ENCODE measurements around the gene COG3. TPM values are rescaled to one million over a fixed set of nuclear protein-coding genes. Genes with fewer than 3 reads are reported as not detected.
"Not testable (repeated sequence)": the region's sequence is repeated elsewhere in the genome, so short reads cannot be mapped to it uniquely, and the experiment has no call there.

The COG3 gene
- total RNA-seq, 1 donor from 2014 or later = 23.8 TPM

GRCh38 chr13:45419945-45420344 is 44.8 kb upstream of the COG3 start:
- no peak for DNase-seq (ENCODE audit: low spot score)
- TF ChIP-seq CTCF (IDR thresholded peaks at IDR 0.05) = no peak
- H3K4me1 Mint-ChIP-seq (ENCODE audit: low read depth) = peaks cover 17% of the 10 kb centered on the region
- H3K27ac Mint-ChIP-seq (ENCODE audit: unreplicated experiment) = no peak overlapping the region
- H3K27me3 Mint-ChIP-seq (ENCODE audit: low read depth) = no peaks in the 10 kb centered on the region
- H3K4me3 Mint-ChIP-seq (ENCODE audit: unreplicated experiment) = no peak overlapping the region
- H3K36me3 Mint-ChIP-seq (ENCODE audit: low read depth) = no peaks in the 10 kb centered on the region
- H3K9me3 Mint-ChIP-seq (ENCODE audit: low read depth) = no peaks in the 10 kb centered on the region

- no peak overlapping the region for H3K4me3 Mint-ChIP-seq (ENCODE audit: unreplicated experiment)
- no peak for DNase-seq (ENCODE audit: low spot score)
Measured at GRCh38 chr13:45422731-45423292, 41.9 kb upstream of the COG3 start.

GRCh38 chr13:45426056-45426841 is 38.5 kb upstream of the COG3 start:
- H3K9me3 Mint-ChIP-seq (ENCODE audit: low read depth); H3K27ac Mint-ChIP-seq (ENCODE audit: unreplicated experiment); DNase-seq (ENCODE audit: low spot score); H3K36me3 Mint-ChIP-seq (ENCODE audit: low read depth); H3K4me1 Mint-ChIP-seq (ENCODE audit: low read depth); H3K4me3 Mint-ChIP-seq (ENCODE audit: unreplicated experiment); H3K27me3 Mint-ChIP-seq (ENCODE audit: low read depth): not testable (repeated sequence)

More at GRCh38 chr13:45422731-45423292, 41.9 kb upstream of the COG3 start:
- Mint-ChIP-seq H3K9me3 (ENCODE audit: low read depth) (no peaks in the 10 kb centered on the region), H3K27me3 (ENCODE audit: low read depth) (no peaks in the 10 kb centered on the region), H3K36me3 (ENCODE audit: low read depth) (no peaks in the 10 kb centered on the region), H3K27ac (ENCODE audit: unreplicated experiment) (no peak overlapping the region), H3K4me1 (ENCODE audit: low read depth) (peaks cover 3% of the 10 kb centered on the region)
- no peak for TF ChIP-seq CTCF (IDR thresholded peaks at IDR 0.05)

GRCh38 chr13:45432737-45433380 is 31.9 kb upstream of the COG3 start:
- Mint-ChIP-seq H3K27me3 (ENCODE audit: low read depth) (no peaks in the 10 kb centered on the region), H3K9me3 (ENCODE audit: low read depth) (peaks cover 3% of the 10 kb centered on the region), H3K36me3 (ENCODE audit: low read depth) (no peaks in the 10 kb centered on the region), H3K27ac (ENCODE audit: unreplicated experiment) (no peak overlapping the region), H3K4me1 (ENCODE audit: low read depth) (no peaks in the 10 kb centered on the region), H3K4me3 (ENCODE audit: unreplicated experiment) (no peak overlapping the region)
- no peak for TF ChIP-seq CTCF (IDR thresholded peaks at IDR 0.05)
- no peak for DNase-seq (ENCODE audit: low spot score)

- DNase-seq (ENCODE audit: low spot score) = no peak
- Mint-ChIP-seq H3K27ac (ENCODE audit: unreplicated experiment) (no peak overlapping the region), H3K27me3 (ENCODE audit: low read depth) (no peaks in the 10 kb centered on the region), H3K4me3 (ENCODE audit: unreplicated experiment) (no peak overlapping the region), H3K9me3 (ENCODE audit: low read depth) (peaks cover 3% of the 10 kb centered on the region), H3K36me3 (ENCODE audit: low read depth) (no peaks in the 10 kb centered on the region), H3K4me1 (ENCODE audit: low read depth) (no peaks in the 10 kb centered on the region)
- TF ChIP-seq CTCF (IDR thresholded peaks at IDR 0.05) = no peak
Measured at GRCh38 chr13:45433381-45433790, 31.4 kb upstream of the COG3 start.
